ENCODE results near the gene TESMIN. TPM values are rescaled to one million over a fixed set of nuclear protein-coding genes. Genes with fewer than 3 reads are reported as not detected.

Gene TESMIN
- total and polyA plus RNA-seq, 8 donors, result 1.0 to 16.3 (median 3.3) TPM

GRCh38 chr11:68756171-68756766, 4.9 kb upstream of the TESMIN start:
- Histone ChIP-seq H3K4me3 (no peak overlapping the region), H3K36me3 (peaks cover 40 to 74% (median 61%) of the 10 kb centered on the region in 4 donors), H3K27me3 (no peaks in the 10 kb centered on the region), H3K9me3 (no peaks in the 10 kb centered on the region), H3K27ac (no peak overlapping the region), H3K4me1 (peaks cover 0 to 9% (median 8%) of the 10 kb centered on the region in 4 donors)
- no peak for DNase-seq
- WGBS, 5 donors, result 84 to 95% (median 92%) methylated on average over 11 to 12 of the region's 12 CpGs
- TF ChIP-seq, protein P1, sequence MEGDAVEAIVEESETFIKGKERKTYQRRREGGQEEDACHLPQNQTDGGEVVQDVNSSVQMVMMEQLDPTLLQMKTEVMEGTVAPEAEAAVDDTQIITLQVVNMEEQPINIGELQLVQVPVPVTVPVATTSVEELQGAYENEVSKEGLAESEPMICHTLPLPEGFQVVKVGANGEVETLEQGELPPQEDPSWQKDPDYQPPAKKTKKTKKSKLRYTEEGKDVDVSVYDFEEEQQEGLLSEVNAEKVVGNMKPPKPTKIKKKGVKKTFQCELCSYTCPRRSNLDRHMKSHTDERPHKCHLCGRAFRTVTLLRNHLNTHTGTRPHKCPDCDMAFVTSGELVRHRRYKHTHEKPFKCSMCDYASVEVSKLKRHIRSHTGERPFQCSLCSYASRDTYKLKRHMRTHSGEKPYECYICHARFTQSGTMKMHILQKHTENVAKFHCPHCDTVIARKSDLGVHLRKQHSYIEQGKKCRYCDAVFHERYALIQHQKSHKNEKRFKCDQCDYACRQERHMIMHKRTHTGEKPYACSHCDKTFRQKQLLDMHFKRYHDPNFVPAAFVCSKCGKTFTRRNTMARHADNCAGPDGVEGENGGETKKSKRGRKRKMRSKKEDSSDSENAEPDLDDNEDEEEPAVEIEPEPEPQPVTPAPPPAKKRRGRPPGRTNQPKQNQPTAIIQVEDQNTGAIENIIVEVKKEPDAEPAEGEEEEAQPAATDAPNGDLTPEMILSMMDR (IDR thresholded peaks at IDR 0.05), result no peak
- intact Hi-C loops (cut with DNase I; ENCODE audit: low total_unique reads), result no loop called here

GRCh38 chr11:68753300-68753699, 2.0 kb upstream of the TESMIN start:
- intact Hi-C loops (cut with DNase I; ENCODE audit: low total_unique reads), result no loop called here
- no peak overlapping the region for H3K4me3 ChIP-seq
- no peak overlapping the region for H3K27ac ChIP-seq
- peak in 1 of 2 donors; percentile 28 for DNase-seq
- TF ChIP-seq, protein P1 (IDR thresholded peaks at IDR 0.05), result no peak
- TF ChIP-seq EP300 (IDR thresholded peaks at IDR 0.05) (no peak), POLR2A (IDR thresholded peaks at IDR 0.05) (no peak), POLR2AphosphoS5 (IDR thresholded peaks at IDR 0.05) (no peak)
- no peaks in the 10 kb centered on the region for H3K27me3 ChIP-seq
- 77 to 84% (median 77%) methylated on average over 9 of the region's 9 CpGs for WGBS, 5 donors
- no peaks in the 10 kb centered on the region for H3K9me3 ChIP-seq
- peaks cover 0 to 26% (median 23%) of the 10 kb centered on the region in 4 donors for H3K4me1 ChIP-seq
- peaks cover 13 to 44% (median 31%) of the 10 kb centered on the region in 4 donors for H3K36me3 ChIP-seq

GRCh38 chr11:68751004-68751325, 355 bp downstream of the TESMIN start:
- no peak for DNase-seq
- H3K36me3 ChIP-seq, result peaks cover 0 to 21% (median 8%) of the 10 kb centered on the region in 4 donors
- intact Hi-C loops (cut with DNase I; ENCODE audit: low total_unique reads), result no loop called here
- H3K4me1 ChIP-seq, result peaks cover 0 to 26% (median 23%) of the 10 kb centered on the region in 4 donors
- 0 to 1% (median 0%) methylated on average over 6 to 16 of the region's 22 CpGs; no CpG with 5 or more reads in 2 of the 5 donors for WGBS, 5 donors
- TF ChIP-seq POLR2A (IDR thresholded peaks at IDR 0.05) (no peak), POLR2AphosphoS5 (IDR thresholded peaks at IDR 0.05) (no peak), EP300 (IDR thresholded peaks at IDR 0.05) (no peak)
- TF ChIP-seq, protein P1 (IDR thresholded peaks at IDR 0.05), result no peak
- peak overlapping the region; percentile 38 to 84 (median 64) for H3K27ac ChIP-seq
- H3K4me3 ChIP-seq, result peak overlapping the region; percentile 47 to 63 (median 60)
- no peaks in the 10 kb centered on the region for H3K27me3 ChIP-seq
- H3K9me3 ChIP-seq, result no peaks in the 10 kb centered on the region

DNA sequence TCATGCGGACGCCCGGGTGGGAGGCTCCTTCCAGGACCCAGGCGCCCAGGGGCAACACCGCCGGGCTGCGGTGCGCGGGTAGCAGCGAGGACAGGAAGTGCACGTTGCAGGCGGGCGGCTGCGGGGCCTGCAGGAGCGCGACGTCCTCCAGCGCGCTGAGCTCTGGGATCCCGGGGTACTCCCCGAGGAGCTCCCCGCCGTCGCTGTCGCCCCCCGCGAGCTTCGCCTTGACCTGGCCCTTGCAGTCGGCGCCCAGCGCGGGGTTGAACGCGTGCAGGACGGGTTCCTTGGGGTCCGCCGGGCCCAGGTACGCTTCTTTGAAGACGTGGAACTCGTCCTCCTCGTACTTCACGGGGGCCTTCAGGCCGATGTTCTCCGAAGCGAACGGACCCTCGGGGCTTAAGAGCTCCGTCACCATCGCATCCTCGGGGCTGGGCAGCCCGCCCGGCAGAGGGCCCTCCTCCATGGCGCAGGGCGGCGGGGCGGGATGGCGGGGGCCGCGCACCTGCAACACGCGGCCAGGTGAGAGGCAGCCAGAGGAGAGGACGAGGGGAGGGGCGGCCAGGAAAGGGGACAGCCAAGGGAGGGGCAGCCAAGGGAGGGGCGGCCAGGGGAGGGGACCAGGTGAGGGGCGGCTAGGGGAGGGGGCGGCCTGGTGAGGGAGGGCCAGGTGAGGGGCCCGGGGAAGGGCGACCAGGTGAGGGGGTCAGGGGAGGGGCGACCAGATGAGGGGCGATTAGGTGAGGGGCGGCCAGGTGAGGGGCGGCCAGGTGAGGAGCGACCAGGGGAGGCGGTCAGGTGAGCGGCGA, 921 bp downstream of the TESMIN start:
- DNase-seq, result peak in 1 of 2 donors; percentile 68
- Histone ChIP-seq H3K4me3 (peak overlapping the region; percentile 47 to 63 (median 60)), H3K27me3 (no peaks in the 10 kb centered on the region), H3K9me3 (no peaks in the 10 kb centered on the region), H3K36me3 (peaks cover 0 to 15% (median 7%) of the 10 kb centered on the region in 4 donors), H3K27ac (peak overlapping the region in 2 of 5 donors; percentile 64 to 65), H3K4me1 (peaks cover 0 to 26% (median 23%) of the 10 kb centered on the region in 4 donors)
- 37 to 69% (median 57%) methylated on average over 29 to 74 of the region's 76 CpGs for WGBS, 5 donors
- intact Hi-C loops (cut with DNase I; ENCODE audit: low total_unique reads), result no loop called here
- TF ChIP-seq POLR2AphosphoS5 (IDR thresholded peaks at IDR 0.05) (no peak), EP300 (IDR thresholded peaks at IDR 0.05) (no peak), POLR2A (IDR thresholded peaks at IDR 0.05) (no peak)
- TF ChIP-seq, protein P1 (IDR thresholded peaks at IDR 0.05), result no peak
